ENCODE data around the gene MYRF.

GRCh38 chr11:61782841-61783240 is 30.4 kb downstream of the MYRF start:
- TF ChIP-seq CTCF (IDR thresholded peaks at IDR 0.05; ENCODE audit: low read depth, low read length, poor library complexity, severe bottlenecking), result no peak
- TF ChIP-seq EZH2phosphoT487 (IDR thresholded peaks at IDR 0.05; ENCODE audit: borderline replicate concordance, low read length), result no peak
